Upper lobe of left lung (tissue), 6 donors: Measurements from ENCODE around the gene AGRN. TPM values are rescaled to one million over a fixed set of nuclear protein-coding genes. Genes with fewer than 3 reads are reported as not detected.
A peak's percentile ranks its signal among the peaks of the same experiment; 100 is the strongest.

ENCODE experiments used
- ATAC-seq, 2 donors: fragments of 200-7000 bp; cut with Tn5 transposase; one replicate each; pipeline ENCODE4 v1.9.1; 2022; ENCODE audit warnings: mild to moderate bottlenecking in 2 of 2, moderate library complexity in 2 of 2; ENCODE audit not compliant: low FRiP score in 2 of 2
- DNase-seq, 2 donors: peaks; one replicate each; pipeline ENCODE4 v3.0.0-alpha.2; 2019 to 2020
- H3K27ac ChIP-seq, 4 donors: fragments of 200-600 bp; sonication (generic); one replicate each; pipeline ENCODE4 v1.5.1; 2016 to 2019
- H3K27me3 ChIP-seq, 4 donors: fragments of 200-600 bp; sonication (generic); one replicate each; pipeline ENCODE4 v1.5.1; 2017 to 2019
- H3K36me3 ChIP-seq, 4 donors: fragments of 200-600 bp; sonication (generic); one replicate each; pipeline ENCODE4 v1.5.1; 2016 to 2019
- H3K4me1 ChIP-seq, 4 donors: fragments of 200-600 bp; sonication (generic); one replicate each; pipeline ENCODE4 v1.5.1; 2018 to 2019
- H3K4me3 ChIP-seq, 4 donors: fragments of 200-600 bp; sonication (generic); one replicate each; pipeline ENCODE4 v1.5.1; 2017 to 2019; ENCODE audit warnings: mild to moderate bottlenecking in 2 of 4, moderate library complexity in 1 of 4
- H3K9me3 ChIP-seq, 4 donors: fragments of 200-600 bp; sonication (generic); one replicate each; pipeline ENCODE4 v1.5.1; 2018 to 2019
- EP300 ChIP-seq, 4 donors: sonication (generic); formaldehyde crosslinking; IDR thresholded peaks; one replicate each; pipeline ENCODE4 v1.5.1; 2017; ENCODE audit warnings: antibody characterized with exemption in 4 of 4, control low read depth in 2 of 4
- POLR2A ChIP-seq, 4 donors: fragments of 450-650 bp; IDR thresholded peaks; one replicate each; pipeline ENCODE4 v1.5.1; 2016 to 2017; ENCODE audit warnings: antibody characterized with exemption in 4 of 4, mild to moderate bottlenecking in 2 of 4
- POLR2AphosphoS5 ChIP-seq, 2 donors: sonication (generic); formaldehyde crosslinking; IDR thresholded peaks; one replicate each; pipeline ENCODE4 v1.5.1; 2017; ENCODE audit warnings: antibody characterized with exemption in 2 of 2
- WGBS, 2 donors: methylation state at CpG; one replicate each; pipeline ENCODE4 v1.1.5; 2017 to 2018; 5-methylcytosine and 5-hydroxymethylcytosine counted together
- total RNA-seq, 6 donors: library from RNA; depleted of rRNA in 4 of 6; stranded (reverse); fragments of >200 nt in 4 of 6; gene quantifications; one replicate each; pipeline versions ENCODE4 v1.1.0 to v1.2.1, GENCODE V29; 2016 to 2021
- TF ChIP-seq, protein P1 (sequence below), 6 experiments: fragments of 450-650 bp in 4 of 6; fragments of 200-600 bp in 2 of 6; sonication (generic) in 2 of 6; IDR thresholded peaks; one replicate each; pipeline ENCODE4 v1.5.1; 2016 to 2019; ENCODE audit warnings: antibody characterized with exemption in 6 of 6
- donor health status: DM: no; HTN: no; CAD: no; lungs with moderate emphysema.
- donor health status: DM: no; HTN: yes; CAD: no; lungs with severe emphysema.

The AGRN gene
- total RNA-seq, 6 donors from 2014 or later, result 91.0 to 316 (median 157) TPM

GRCh38 chr1:1041092-1041523, 21.2 kb downstream of the AGRN start:
- no peak overlapping the region for H3K27ac ChIP-seq
- no peak for TF ChIP-seq POLR2AphosphoS5 (IDR thresholded peaks at IDR 0.05)
- TF ChIP-seq, protein P1, sequence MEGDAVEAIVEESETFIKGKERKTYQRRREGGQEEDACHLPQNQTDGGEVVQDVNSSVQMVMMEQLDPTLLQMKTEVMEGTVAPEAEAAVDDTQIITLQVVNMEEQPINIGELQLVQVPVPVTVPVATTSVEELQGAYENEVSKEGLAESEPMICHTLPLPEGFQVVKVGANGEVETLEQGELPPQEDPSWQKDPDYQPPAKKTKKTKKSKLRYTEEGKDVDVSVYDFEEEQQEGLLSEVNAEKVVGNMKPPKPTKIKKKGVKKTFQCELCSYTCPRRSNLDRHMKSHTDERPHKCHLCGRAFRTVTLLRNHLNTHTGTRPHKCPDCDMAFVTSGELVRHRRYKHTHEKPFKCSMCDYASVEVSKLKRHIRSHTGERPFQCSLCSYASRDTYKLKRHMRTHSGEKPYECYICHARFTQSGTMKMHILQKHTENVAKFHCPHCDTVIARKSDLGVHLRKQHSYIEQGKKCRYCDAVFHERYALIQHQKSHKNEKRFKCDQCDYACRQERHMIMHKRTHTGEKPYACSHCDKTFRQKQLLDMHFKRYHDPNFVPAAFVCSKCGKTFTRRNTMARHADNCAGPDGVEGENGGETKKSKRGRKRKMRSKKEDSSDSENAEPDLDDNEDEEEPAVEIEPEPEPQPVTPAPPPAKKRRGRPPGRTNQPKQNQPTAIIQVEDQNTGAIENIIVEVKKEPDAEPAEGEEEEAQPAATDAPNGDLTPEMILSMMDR (IDR thresholded peaks at IDR 0.05), result no peak
- no peak for TF ChIP-seq EP300 (IDR thresholded peaks at IDR 0.05)
- no peak for TF ChIP-seq POLR2A (IDR thresholded peaks at IDR 0.05)
- DNase-seq (peak in 1 of 2 donors; percentile 89), ATAC-seq (no peak)
- 83 to 98% methylated on average over 9 to 38 of the region's 60 CpGs for WGBS, 2 donors
- H3K4me1 ChIP-seq, result peaks cover 14 to 24% (median 18%) of the 10 kb centered on the region in 4 donors
- H3K4me3 ChIP-seq, result no peak overlapping the region
- peaks cover 0 to 33% (median 15%) of the 10 kb centered on the region in 4 donors for H3K36me3 ChIP-seq
- H3K9me3 ChIP-seq, result no peaks in the 10 kb centered on the region
- H3K27me3 ChIP-seq, result peaks cover 0 to 8% (median 0%) of the 10 kb centered on the region in 4 donors

- ATAC-seq, result no peak
- WGBS, 2 donors, result 80 to 91% methylated on average over 1 to 25 of the region's 25 CpGs
- TF ChIP-seq, protein P1 (IDR thresholded peaks at IDR 0.05), result no peak
- TF ChIP-seq POLR2AphosphoS5 (IDR thresholded peaks at IDR 0.05) (no peak), POLR2A (IDR thresholded peaks at IDR 0.05) (no peak), EP300 (IDR thresholded peaks at IDR 0.05) (no peak)
These were observed 22.0 kb downstream of the AGRN start for GRCh38 chr1:1041873-1042272.

GRCh38 chr1:1042835-1043234, 22.9 kb downstream of the AGRN start:
- Histone ChIP-seq H3K27ac (no peak overlapping the region), H3K4me1 (peaks cover 14 to 24% (median 18%) of the 10 kb centered on the region in 4 donors), H3K27me3 (peaks cover 0 to 8% (median 0%) of the 10 kb centered on the region in 4 donors), H3K4me3 (no peak overlapping the region), H3K36me3 (peaks cover 0 to 50% (median 32%) of the 10 kb centered on the region in 4 donors), H3K9me3 (no peaks in the 10 kb centered on the region)
- whole genome bisulfite sequencing, 2 donors, result 91 to 92% methylated on average over 7 to 9 of the region's 10 CpGs
- no peak for ATAC-seq
- TF ChIP-seq POLR2A (IDR thresholded peaks at IDR 0.05) (no peak), POLR2AphosphoS5 (IDR thresholded peaks at IDR 0.05) (no peak), EP300 (IDR thresholded peaks at IDR 0.05) (no peak)
- TF ChIP-seq, protein P1 (IDR thresholded peaks at IDR 0.05), result no peak
- DNase-seq, result peak in 1 of 2 donors; percentile 72

More at GRCh38 chr1:1041873-1042272, 22.0 kb downstream of the AGRN start:
- Histone ChIP-seq H3K36me3 (peaks cover 0 to 41% (median 23%) of the 10 kb centered on the region in 4 donors), H3K4me1 (peaks cover 14 to 24% (median 18%) of the 10 kb centered on the region in 4 donors), H3K4me3 (no peak overlapping the region), H3K27ac (no peak overlapping the region), H3K27me3 (peaks cover 0 to 8% (median 0%) of the 10 kb centered on the region in 4 donors), H3K9me3 (no peaks in the 10 kb centered on the region)
- peak in 1 of 2 donors; percentile 82 for DNase-seq

DNA sequence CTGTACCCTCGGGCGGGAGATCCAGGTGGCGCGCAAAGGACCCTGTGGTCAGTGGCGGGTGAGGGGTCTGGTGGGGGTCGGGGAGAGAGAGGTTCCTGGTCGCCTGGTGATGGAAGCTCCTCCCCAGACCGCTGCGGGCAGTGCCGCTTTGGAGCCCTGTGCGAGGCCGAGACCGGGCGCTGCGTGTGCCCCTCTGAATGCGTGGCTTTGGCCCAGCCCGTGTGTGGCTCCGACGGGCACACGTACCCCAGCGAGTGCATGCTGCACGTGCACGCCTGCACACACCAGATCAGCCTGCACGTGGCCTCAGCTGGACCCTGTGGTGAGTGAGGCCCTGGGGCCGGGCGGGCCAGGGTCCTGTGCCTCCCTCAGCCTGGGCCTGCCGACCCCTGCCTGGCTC, 23.5 kb downstream of the AGRN start:
- H3K9me3 ChIP-seq, result no peaks in the 10 kb centered on the region
- H3K27ac ChIP-seq, result no peak overlapping the region
- H3K4me3 ChIP-seq, result no peak overlapping the region
- WGBS, 2 donors, result 93 to 94% methylated on average over 11 to 20 of the region's 27 CpGs
- H3K4me1 ChIP-seq, result peaks cover 14 to 24% (median 18%) of the 10 kb centered on the region in 4 donors
- H3K36me3 ChIP-seq, result peaks cover 0 to 56% (median 34%) of the 10 kb centered on the region in 4 donors
- H3K27me3 ChIP-seq, result peaks cover 0 to 8% (median 0%) of the 10 kb centered on the region in 4 donors
- ATAC-seq, result no peak
- TF ChIP-seq, protein P1 (IDR thresholded peaks at IDR 0.05), result no peak
- no peak for TF ChIP-seq EP300 (IDR thresholded peaks at IDR 0.05)
- DNase-seq, result peak in 1 of 2 donors; percentile 79

DNA sequence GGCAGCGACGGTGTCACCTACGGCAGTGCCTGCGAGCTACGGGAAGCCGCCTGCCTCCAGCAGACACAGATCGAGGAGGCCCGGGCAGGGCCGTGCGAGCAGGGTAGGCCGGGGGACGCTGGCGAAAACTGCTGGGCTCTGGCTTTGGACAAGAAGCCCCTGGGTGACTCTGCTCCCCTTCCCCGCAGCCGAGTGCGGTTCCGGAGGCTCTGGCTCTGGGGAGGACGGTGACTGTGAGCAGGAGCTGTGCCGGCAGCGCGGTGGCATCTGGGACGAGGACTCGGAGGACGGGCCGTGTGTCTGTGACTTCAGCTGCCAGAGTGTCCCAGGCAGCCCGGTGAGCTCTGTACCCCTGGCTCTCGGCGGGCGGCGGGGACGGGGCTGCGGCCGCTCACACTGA, 24.0 kb downstream of the AGRN start:
- TF ChIP-seq, protein P1 (IDR thresholded peaks at IDR 0.05), result no peak
- TF ChIP-seq POLR2A (IDR thresholded peaks at IDR 0.05) (no peak), POLR2AphosphoS5 (IDR thresholded peaks at IDR 0.05) (no peak), EP300 (IDR thresholded peaks at IDR 0.05) (no peak)
- Histone ChIP-seq H3K27me3 (peaks cover 0 to 8% (median 0%) of the 10 kb centered on the region in 4 donors), H3K9me3 (no peaks in the 10 kb centered on the region), H3K4me3 (no peak overlapping the region), H3K36me3 (peaks cover 0 to 60% (median 34%) of the 10 kb centered on the region in 4 donors), H3K27ac (no peak overlapping the region), H3K4me1 (peaks cover 14 to 22% (median 17%) of the 10 kb centered on the region in 4 donors)
- ATAC-seq, result no peak
- peak in 1 of 2 donors; percentile 85 for DNase-seq
- 95 to 96% methylated on average over 11 to 32 of the region's 33 CpGs for WGBS, 2 donors
